ENCODE results near the gene FBXO44.

GRCh38 chr1:11688506-11688905, 33.8 kb downstream of the FBXO44 start:
- no peak for TF ChIP-seq GLIS3 (CRISPR knock-in tag; IDR thresholded peaks at IDR 0.05)
- no peak for TF ChIP-seq ZFP30 (CRISPR knock-in tag; IDR thresholded peaks at IDR 0.05)
- no peak for TF ChIP-seq OSR1 (CRISPR knock-in tag; IDR thresholded peaks at IDR 0.05)
- TF ChIP-seq POU6F1 (CRISPR knock-in tag; IDR thresholded peaks at IDR 0.05; ENCODE audit: borderline replicate concordance, low read depth): no peak
